ENCODE measurements around the gene DEUP1.
A peak's percentile ranks its signal among the peaks of the same experiment; 100 is the strongest.
"Not testable (repeated sequence)": the region's sequence is repeated elsewhere in the genome, so short reads cannot be mapped to it uniquely, and the experiment has no call there.

Gene DEUP1

DNA sequence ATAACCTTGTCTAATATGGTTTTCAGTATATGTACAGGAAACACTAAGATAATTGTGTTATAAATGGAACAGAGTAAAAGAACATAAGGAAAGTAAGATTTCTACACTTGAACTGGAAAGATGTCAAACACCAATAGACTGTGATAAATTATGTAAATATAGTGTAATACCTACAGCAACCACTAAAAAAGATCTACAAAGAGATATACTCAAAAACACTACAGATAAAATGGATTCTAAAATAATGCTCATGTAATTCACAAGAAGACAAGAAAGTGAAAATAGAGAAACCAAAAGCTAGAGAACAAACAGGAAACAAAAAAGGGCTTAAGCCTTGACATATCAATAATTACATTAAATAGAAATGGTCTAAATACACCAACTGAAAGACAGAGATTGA is 30.9 kb downstream of the DEUP1 start:
- DNase-seq, result no peak

- DNase-seq, result no peak
Measured at GRCh38 chr11:93368022-93368421, 37.5 kb downstream of the DEUP1 start.

DNA sequence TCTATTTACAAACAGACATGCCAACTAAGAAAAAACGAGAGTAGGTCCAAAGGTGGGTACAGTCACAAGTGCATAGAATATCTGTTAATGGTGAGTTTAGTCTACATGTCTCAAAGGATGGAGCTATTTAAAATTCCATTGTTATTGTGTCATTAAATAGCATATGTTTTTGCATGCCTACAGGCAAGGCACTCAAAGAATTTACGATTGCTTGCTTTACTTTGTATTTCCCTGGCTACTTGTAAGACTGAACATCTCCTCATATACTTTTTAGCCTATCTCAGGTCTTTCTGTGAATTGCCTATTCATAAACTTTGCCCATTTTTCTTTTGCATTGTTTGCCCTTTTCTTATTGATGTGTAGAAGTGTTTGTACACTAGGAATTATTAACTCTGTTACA is 39.7 kb downstream of the DEUP1 start:
- no peak for DNase-seq

DNA sequence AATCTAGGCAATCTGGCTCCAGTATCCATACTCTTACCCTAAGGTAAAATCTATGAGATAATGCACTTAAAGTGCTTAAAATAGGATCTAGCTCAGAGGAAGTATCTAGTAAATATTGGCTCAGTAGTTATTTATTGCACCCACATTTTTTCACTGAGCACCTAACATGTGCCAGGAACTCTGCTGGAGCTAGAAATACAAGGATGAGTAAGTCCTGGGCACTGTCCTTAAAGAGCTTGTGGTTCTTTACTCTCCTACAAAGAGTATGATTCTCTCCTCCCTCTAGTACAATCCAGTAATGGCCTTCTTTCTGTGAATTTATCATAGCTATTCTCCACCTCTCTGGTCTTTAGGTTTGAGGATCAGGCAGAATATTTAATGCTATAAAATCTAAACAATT is 59.2 kb downstream of the DEUP1 start:
- no peak for DNase-seq

- peak; percentile 60 for DNase-seq
Measured at GRCh38 chr11:93392867-93393266, 62.3 kb downstream of the DEUP1 start.

GRCh38 chr11:93393386-93393785 is 62.8 kb downstream of the DEUP1 start:
- no peak for DNase-seq

DNA sequence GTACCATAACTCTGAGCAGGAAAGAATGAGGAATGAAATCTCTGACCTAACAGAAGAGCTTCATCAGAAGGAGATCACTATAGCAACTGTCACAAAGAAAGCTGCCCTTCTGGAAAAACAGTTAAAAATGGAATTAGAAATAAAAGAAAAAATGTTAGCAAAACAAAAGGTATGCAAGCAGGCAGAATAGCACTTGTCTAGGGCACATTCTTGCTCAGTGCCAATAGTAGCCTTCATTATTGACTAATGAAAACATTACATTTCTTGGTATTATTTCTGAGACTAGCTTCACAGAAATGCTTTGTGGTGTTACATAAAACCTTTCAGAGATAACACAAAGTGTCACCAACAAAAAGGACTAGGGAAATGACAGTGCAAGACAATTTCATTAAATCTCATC is 63.9 kb downstream of the DEUP1 start:
- DNase-seq, result peak; percentile 22

DNA sequence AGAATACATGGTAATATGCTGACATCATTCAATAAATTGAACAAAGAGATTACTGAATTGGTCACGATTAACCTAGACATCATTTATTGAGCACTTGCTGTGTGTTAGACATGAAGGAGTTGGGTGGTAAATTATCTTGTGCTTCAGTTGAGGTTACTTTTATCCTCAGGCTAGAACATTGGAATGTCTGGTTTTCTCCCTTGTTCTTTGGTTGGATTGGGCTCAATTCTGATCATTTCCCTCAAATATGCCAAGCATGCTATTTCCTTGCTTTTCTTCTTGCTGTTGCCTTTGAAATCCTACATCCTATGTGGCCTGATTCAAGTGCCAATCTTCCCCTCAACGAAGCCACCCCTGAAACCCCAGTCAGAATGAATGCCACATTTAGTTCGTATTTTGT is 65.8 kb downstream of the DEUP1 start:
- DNase-seq, result no peak

- no peak for DNase-seq
Measured at GRCh38 chr11:93403930-93404329, 73.4 kb downstream of the DEUP1 start.

DNA sequence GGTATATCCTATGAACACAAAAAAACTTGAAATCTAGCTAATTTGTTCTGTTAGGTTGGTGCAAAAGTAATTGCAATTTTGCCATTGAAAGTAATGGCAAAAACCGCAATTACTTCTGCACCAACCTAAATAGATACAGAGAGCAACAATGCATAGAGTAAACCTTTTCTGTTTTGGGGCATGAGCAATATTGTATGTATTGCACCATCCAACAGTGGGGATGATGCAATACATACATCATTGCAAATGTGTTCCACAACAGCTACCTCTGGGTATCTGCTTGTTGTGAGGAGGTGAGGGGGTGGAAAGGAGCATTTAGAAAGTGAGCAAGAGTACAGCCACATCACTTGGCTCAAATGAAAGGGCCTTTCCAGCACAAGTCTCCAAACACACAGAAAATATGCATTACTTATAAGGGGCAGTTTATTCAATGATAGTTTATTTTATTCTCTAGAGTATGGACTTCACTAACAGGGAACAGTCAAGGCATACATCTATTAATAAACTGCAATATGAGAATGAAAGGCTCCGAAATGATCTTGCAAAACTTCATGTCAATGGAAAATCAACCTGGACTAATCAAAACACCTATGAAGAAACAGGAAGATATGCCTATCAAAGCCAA is 77.3 kb downstream of the DEUP1 start:
- peak; percentile 45 for DNase-seq

DNA sequence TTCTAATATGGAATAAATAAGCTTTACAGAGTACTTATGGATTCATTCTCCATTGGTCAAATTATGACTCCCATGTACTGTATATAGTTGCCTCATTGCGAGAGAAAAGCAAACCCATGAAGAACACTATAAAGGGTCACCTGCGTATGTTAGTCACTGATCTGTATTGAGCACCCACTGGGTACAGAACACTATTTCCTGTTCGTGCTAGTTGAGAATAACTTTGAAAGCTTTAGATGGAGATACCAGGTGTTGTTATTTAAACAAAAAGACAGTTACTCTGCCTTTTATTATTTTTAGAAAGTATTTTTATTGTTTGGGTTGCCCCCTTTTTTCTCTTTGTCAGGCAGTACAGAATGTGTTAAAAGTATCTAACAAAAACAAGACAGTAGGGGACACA is 79.9 kb downstream of the DEUP1 start:
- no peak for DNase-seq

DNA sequence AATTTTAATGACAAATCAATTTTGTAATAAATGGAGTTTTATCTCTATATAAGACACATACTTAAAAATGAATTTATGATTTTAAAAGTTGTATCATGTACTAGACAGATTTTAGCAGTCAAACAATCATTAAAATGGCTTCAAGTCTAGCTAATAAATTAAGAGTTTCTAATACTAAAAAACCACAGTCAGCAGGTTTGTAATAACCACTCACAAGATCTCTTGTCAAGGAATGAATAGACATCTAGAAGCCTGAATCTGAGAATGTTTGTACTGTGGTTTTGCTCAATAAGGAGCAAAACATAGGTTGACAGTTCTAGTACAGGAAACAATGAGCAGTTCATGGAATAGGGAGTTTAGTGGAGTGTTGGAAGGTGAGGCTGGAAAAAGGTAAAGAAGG is 81.2 kb downstream of the DEUP1 start:
- DNase-seq, result no peak

DNA sequence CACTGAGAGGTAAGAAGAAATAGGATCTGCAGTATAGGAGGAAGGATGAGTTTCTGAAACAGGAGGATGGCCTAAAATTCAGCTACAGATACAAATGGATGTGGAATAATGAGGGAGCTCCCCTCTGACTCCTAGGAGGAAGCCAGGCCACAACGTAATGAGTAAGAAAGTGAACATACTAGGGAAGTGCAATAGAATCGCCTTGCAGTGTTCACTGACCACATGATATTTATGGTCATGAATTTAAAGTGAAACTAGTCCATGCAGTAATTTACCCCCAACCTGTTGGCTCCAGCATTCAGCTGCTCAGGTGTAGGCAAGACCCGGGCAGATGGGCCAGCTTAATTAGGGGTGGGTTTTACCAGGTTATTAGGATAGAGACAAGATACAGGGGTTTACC is 101.7 kb downstream of the DEUP1 start:
- DNase-seq, result peak; percentile 18

- DNase-seq, result not testable (repeated sequence)
Measured at GRCh38 chr11:93443232-93443631, 112.7 kb downstream of the DEUP1 start.

- no peak for DNase-seq
Measured at GRCh38 chr11:93444617-93445073, 114.1 kb downstream of the DEUP1 start.

DNA sequence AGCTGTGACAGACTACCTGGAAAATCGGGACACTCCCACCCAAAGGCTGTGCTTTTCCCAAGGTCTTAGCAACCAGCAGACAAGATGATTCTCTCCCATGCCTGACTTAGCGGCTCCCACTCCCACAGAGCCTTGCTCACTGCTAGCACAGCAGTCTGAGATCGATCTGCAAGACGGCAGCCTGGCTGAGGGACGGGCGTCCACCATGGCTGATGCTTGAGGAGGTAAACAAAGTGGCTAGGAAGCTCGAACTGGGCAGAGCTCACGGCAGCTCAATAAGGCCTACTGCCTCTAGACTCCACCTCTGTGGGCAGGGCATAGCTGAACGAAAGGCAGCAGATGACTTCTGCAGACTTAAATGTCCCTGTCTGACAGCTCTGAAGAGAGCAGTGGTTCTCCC is 127.7 kb downstream of the DEUP1 start:
- DNase-seq, result no peak

DNA sequence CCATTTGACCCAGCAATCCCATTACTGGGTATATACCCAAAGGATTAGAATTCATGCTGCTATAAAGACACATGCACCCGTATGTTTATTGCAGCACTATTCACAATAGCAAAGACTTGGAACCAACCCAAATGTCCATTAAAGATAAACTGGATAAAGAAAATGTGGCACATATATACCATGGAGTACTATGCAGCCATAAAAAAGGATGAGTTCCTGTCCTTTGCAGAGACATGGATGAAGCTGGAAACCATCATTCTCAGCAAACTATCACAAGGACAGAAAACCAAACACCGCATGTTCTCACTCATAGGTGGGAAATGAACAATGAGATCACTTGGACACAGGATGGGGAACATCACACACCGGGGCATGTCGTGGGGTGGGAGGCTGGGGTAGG is 133.1 kb downstream of the DEUP1 start:
- DNase-seq, result not testable (repeated sequence)

GRCh38 chr11:93464927-93465540 is 134.5 kb downstream of the DEUP1 start:
- DNase-seq, result peak; percentile 9

DNA sequence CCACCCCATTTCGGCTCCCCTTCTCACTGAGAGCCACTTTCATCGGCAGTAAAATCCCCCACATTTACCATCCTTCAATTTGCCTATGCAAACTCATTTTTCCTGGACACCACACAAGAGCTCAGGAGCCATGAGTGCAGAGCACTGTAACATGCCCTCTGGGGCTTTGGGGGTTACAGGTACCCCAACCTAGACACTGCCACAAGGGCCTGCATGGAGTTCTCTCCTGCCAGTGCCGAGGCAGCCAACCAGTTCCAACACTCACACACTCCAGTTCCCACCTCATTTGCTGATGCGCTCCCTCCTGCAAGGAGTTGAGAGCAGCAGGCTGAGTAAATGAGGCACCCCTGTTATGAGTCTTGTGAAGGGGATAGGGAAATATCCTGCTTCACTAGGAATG is 136.5 kb downstream of the DEUP1 start:
- DNase-seq, result no peak

GRCh38 chr11:93468290-93468689 is 137.7 kb downstream of the DEUP1 start:
- no peak for DNase-seq

DNA sequence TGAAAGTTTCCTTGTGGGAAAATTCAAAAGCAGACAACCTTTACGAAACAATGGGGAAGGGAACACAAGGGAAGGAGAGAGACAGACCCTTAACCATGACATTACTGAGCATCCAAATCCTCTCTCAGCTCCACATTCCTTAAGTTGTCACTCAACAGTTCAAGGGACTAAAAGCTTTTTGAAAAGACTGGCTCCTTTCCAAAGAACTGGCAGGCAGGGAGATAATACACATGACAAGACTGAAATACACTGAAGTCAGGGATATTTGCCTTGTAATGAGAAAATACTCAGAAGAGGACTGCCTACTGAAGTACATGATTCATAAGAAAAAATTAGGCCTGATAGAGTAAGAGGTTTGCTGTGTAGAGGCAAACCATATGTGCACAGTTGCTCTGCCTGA is 143.6 kb downstream of the DEUP1 start:
- DNase-seq, result no peak

- DNase-seq, result no peak
Measured at GRCh38 chr11:93476796-93477195, 146.3 kb downstream of the DEUP1 start.

DNA sequence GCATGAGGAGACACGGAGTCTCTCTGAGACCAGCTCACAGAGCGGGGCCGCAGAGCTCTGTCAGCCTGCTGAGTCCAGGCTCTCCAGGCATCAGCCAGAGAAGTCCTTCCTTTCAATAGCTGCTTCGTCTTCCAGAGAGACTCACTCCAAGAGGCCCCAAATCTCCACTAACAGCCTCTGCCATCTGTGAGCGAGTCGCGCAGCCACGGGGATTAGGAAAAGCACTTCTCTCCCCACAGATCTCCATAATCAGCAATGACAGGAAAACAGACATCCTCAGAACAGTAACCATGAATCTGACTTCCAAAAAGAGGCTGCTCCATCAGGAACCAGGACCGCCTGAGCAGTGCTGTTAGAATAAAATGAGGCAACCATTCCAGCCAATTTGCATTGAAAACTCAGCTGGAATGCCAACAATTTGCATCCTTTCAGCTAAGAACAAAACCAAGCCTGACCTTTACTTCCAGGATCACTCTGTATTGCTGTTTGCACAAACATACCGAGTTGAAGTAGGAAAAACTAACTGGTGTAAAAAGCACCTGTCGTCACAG is 147.2 kb downstream of the DEUP1 start:
- no peak for DNase-seq

GRCh38 chr11:93478841-93479240 is 148.3 kb downstream of the DEUP1 start:
- no peak for DNase-seq

- no peak for DNase-seq
Measured at GRCh38 chr11:93480256-93480655, 149.7 kb downstream of the DEUP1 start.
